ENCODE measurements around the gene KCND1. TPM values are rescaled to one million over a fixed set of nuclear protein-coding genes. Genes with fewer than 3 reads are reported as not detected.

KCND1 gene
- 1.4 TPM for polyA plus RNA-seq (2013, experiment 1 of 2)
- polyA plus RNA-seq (2013, experiment 2 of 2), result 1.6 TPM

DNA sequence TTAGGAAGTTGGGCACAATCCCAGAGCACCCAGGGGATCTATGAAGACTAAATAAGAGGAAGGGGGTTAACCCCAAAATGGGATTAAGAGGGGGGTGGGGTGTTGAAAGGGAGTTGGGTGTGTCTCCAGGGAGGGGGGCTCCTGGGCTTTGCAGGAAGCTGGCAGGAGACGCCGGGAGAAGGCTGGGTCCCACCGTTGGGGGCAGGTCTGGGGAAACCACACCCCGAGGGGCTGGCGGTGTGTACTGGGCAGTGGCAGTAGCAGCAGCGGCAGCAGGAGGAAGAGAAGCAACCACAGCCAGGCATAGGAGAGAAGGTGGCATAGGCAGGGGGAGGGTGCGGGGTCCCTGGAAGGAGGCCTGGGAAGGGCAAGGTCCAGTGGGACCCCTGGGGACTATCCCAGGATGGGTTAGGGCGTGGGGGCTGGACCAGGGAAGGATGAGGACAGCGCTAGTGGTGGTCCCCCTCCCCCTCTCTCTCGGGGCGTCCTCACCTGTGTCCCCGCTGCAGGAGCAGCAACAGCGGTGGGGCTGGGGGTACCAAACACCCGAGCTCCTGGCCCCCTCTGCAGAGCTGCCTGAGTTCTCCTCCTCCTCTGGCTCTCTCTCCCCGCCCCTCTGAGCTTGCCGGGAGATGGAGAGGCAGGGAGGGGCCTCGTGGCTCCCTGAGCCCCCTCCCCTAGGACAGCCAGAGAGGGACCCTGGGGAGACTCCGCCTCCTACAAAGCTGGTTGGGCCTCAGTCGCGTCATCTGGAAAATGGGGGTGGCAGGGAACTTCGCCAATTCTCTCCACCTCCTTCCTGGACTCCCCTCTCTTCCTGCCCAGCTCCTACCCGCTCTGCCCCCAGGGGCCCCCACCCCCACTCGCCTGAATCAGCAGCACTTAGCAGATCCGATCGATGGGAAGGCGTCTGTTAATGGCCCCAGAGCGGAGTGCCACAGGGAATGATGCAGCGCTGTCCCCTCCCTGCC, at the start of gene KCND1:
Gene KCND1 (minus strand): TSS at position 596 of the 971 bp plus-strand sequence. CDS start 1,573 bp downstream, outside the sequence.
- WGBS (ENCODE audit: extremely low coverage, insufficient coverage, low lambda C conversion rate), result no CpG with 5 or more reads among the region's 28 CpGs
- peak within 1 kb of the TSS; percentile 25 for H3K4me3 ChIP-seq (ENCODE audit: low read length)
- H3K4me2 ChIP-seq (ENCODE audit: low read length), result peak within 1 kb of the TSS; percentile 62
- H4K8ac ChIP-seq (ENCODE audit: low read depth, low read length), result no peak within 1 kb of the TSS
- H3K23ac ChIP-seq (ENCODE audit: low read length), result no peak within 1 kb of the TSS
- no peak within 1 kb of the TSS for H2AK5ac ChIP-seq (ENCODE audit: low read length)
- H3K56ac ChIP-seq (ENCODE audit: low read length), result peak within 1 kb of the TSS; percentile 70
- no peak within 1 kb of the TSS for H3K27ac ChIP-seq (ENCODE audit: low read depth, low read length)
- no peaks in the 10 kb centered on the region for H3K79me1 ChIP-seq (ENCODE audit: low read length)
- no peak within 1 kb of the TSS for H4K5ac ChIP-seq (ENCODE audit: low read length)
- no peak within 1 kb of the TSS for H2BK15ac ChIP-seq (replicated peaks; ENCODE audit: low read depth)
- DNase-seq, result peak; percentile 71
- H2BK5ac ChIP-seq (ENCODE audit: low read length), result no peak within 1 kb of the TSS
- peak within 1 kb of the TSS; percentile 64 for H3K9ac ChIP-seq (ENCODE audit: low read length)
- H3K36me3 ChIP-seq (ENCODE audit: control insufficient read depth, insufficient read depth, low read length), result no peaks in the 10 kb centered on the region
- H3K4me1 ChIP-seq (ENCODE audit: control insufficient read depth, low read depth, low read length), result no peaks in the 10 kb centered on the region
- H3K18ac ChIP-seq (ENCODE audit: low read length), result peak within 1 kb of the TSS; percentile 34
- no peaks in the 10 kb centered on the region for H3K27me3 ChIP-seq (ENCODE audit: insufficient read depth, low read length, poor library complexity)
- no peaks in the 10 kb centered on the region for H3K79me2 ChIP-seq (ENCODE audit: control insufficient read depth, insufficient read depth, low read length)
- H3K4ac ChIP-seq (ENCODE audit: low read depth, low read length), result peak within 1 kb of the TSS; percentile 48
- H2BK120ac ChIP-seq (ENCODE audit: low read depth, low read length), result no peak within 1 kb of the TSS

DNA sequence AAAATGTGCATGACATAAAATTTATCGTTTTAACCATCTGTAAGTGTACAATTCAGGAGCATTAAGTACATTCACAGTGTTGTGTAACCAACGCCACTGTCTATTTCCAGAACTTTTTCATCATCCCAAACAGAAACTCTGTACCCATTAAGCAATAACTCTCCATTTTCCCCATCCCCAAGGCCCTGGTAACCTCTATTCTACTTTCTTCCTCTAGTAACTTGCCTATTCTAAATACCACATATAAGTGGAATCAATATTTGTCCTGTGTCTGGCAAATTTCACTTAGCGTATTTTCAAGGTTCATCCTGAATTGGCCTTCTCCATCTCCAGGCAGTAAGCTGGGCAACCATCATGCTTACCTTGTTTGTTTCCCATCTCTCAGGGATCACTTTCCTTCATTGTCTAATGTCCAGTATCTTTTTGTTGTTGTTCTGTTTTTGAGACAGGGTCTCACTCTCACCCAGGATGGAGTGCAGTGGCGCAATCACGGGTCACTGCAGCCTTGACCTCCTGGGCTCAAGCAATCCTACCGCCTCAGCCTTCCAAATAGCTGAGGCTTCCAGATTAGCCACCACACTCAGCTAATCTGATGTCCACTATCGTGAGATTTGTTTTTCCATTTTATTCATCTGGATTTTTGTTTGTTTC, 48.1 kb upstream of the KCND1 start:
- Histone ChIP-seq H3K9ac (ENCODE audit: low read length) (no peak overlapping the region), H3K23ac (ENCODE audit: low read length) (no peak overlapping the region), H3K79me1 (ENCODE audit: low read length) (no peaks in the 10 kb centered on the region), H2BK15ac (replicated peaks; ENCODE audit: low read depth) (no peak overlapping the region), H3K4ac (ENCODE audit: low read depth, low read length) (no peak overlapping the region), H3K56ac (ENCODE audit: low read length) (no peak overlapping the region), H2BK5ac (ENCODE audit: low read length) (no peak overlapping the region), H3K27ac (ENCODE audit: low read depth, low read length) (no peak overlapping the region), H2BK120ac (ENCODE audit: low read depth, low read length) (no peak overlapping the region), H3K4me3 (ENCODE audit: low read length) (no peak overlapping the region), H3K36me3 (ENCODE audit: control insufficient read depth, insufficient read depth, low read length) (no peaks in the 10 kb centered on the region), H4K5ac (ENCODE audit: low read length) (no peak overlapping the region), H3K18ac (ENCODE audit: low read length) (no peak overlapping the region), H3K79me2 (ENCODE audit: control insufficient read depth, insufficient read depth, low read length) (no peaks in the 10 kb centered on the region), H3K4me2 (ENCODE audit: low read length) (no peak overlapping the region), H4K8ac (ENCODE audit: low read depth, low read length) (no peak overlapping the region), H2AK5ac (ENCODE audit: low read length) (no peak overlapping the region), H3K4me1 (ENCODE audit: control insufficient read depth, low read depth, low read length) (no peaks in the 10 kb centered on the region), H3K27me3 (ENCODE audit: insufficient read depth, low read length, poor library complexity) (no peaks in the 10 kb centered on the region)
- no peak for DNase-seq
- WGBS (ENCODE audit: extremely low coverage, insufficient coverage, low lambda C conversion rate), result no CpG with 5 or more reads among the region's 7 CpGs

DNA sequence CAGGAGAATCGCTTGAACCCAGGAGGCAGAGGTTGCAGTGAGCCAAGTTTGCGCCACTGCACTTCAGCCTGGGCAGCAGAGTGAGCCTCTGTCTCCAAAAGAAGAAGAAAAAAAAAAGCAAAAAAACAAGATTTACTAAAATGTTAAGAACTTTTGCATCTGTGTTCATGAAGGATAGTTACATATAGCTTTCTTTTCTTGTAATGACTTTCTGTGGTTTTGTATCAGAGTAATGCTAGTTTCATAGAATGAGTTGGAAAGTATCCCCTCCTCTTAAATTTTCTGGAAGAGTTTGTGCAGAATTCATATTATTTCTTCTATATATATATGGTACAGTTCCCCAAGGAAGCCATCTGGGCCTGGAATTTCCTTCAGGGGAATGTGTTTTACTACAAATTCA, 47.4 kb upstream of the KCND1 start:
- Histone ChIP-seq H3K23ac (ENCODE audit: low read length) (no peak overlapping the region), H2BK5ac (ENCODE audit: low read length) (no peak overlapping the region), H3K9ac (ENCODE audit: low read length) (no peak overlapping the region), H3K4me1 (ENCODE audit: control insufficient read depth, low read depth, low read length) (no peaks in the 10 kb centered on the region), H2BK120ac (ENCODE audit: low read depth, low read length) (no peak overlapping the region), H2BK15ac (replicated peaks; ENCODE audit: low read depth) (no peak overlapping the region), H3K56ac (ENCODE audit: low read length) (no peak overlapping the region), H3K36me3 (ENCODE audit: control insufficient read depth, insufficient read depth, low read length) (no peaks in the 10 kb centered on the region), H2AK5ac (ENCODE audit: low read length) (no peak overlapping the region), H3K79me1 (ENCODE audit: low read length) (no peaks in the 10 kb centered on the region), H3K79me2 (ENCODE audit: control insufficient read depth, insufficient read depth, low read length) (no peaks in the 10 kb centered on the region), H3K4ac (ENCODE audit: low read depth, low read length) (no peak overlapping the region), H4K5ac (ENCODE audit: low read length) (no peak overlapping the region), H3K4me2 (ENCODE audit: low read length) (no peak overlapping the region), H4K8ac (ENCODE audit: low read depth, low read length) (no peak overlapping the region), H3K4me3 (ENCODE audit: low read length) (no peak overlapping the region), H3K27me3 (ENCODE audit: insufficient read depth, low read length, poor library complexity) (no peaks in the 10 kb centered on the region), H3K27ac (ENCODE audit: low read depth, low read length) (no peak overlapping the region), H3K18ac (ENCODE audit: low read length) (no peak overlapping the region)
- no peak for DNase-seq
- no CpG with 5 or more reads among the region's 2 CpGs for WGBS (ENCODE audit: extremely low coverage, insufficient coverage, low lambda C conversion rate)

DNA sequence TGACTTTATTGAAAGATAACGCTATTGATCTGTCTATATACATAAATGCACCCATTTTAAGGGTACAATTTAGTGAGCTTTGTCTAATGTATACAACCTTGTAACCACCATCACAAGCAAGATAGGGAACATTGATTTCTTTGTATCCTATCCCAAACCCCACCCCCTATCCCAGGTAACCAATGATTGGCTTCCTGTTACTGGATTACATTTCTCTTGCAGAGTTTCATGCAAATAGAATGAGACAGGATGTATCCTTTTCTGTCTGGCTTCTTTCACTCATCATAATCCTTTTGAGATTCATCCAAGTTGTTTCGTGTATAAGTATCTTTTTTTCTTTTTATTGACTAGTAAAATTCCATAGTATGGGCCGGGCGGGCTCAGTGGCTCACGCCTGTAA, 32.1 kb upstream of the KCND1 start:
- no peak overlapping the region for H2BK5ac ChIP-seq (ENCODE audit: low read length)
- H3K79me1 ChIP-seq (ENCODE audit: low read length), result no peaks in the 10 kb centered on the region
- no CpG with 5 or more reads among the region's 5 CpGs for WGBS (ENCODE audit: extremely low coverage, insufficient coverage, low lambda C conversion rate)
- H3K36me3 ChIP-seq (ENCODE audit: control insufficient read depth, insufficient read depth, low read length), result no peaks in the 10 kb centered on the region
- H4K8ac ChIP-seq (ENCODE audit: low read depth, low read length), result no peak overlapping the region
- H3K27me3 ChIP-seq (ENCODE audit: insufficient read depth, low read length, poor library complexity), result no peaks in the 10 kb centered on the region
- no peak overlapping the region for H3K23ac ChIP-seq (ENCODE audit: low read length)
- no peak overlapping the region for H3K18ac ChIP-seq (ENCODE audit: low read length)
- no peak overlapping the region for H2AK5ac ChIP-seq (ENCODE audit: low read length)
- DNase-seq, result no peak
- H3K9ac ChIP-seq (ENCODE audit: low read length), result no peak overlapping the region
- H3K4me1 ChIP-seq (ENCODE audit: control insufficient read depth, low read depth, low read length), result no peaks in the 10 kb centered on the region
- no peak overlapping the region for H3K4me3 ChIP-seq (ENCODE audit: low read length)
- H3K4me2 ChIP-seq (ENCODE audit: low read length), result no peak overlapping the region
- H4K5ac ChIP-seq (ENCODE audit: low read length), result no peak overlapping the region
- no peak overlapping the region for H3K4ac ChIP-seq (ENCODE audit: low read depth, low read length)
- no peak overlapping the region for H2BK15ac ChIP-seq (replicated peaks; ENCODE audit: low read depth)
- peaks cover 2% of the 10 kb centered on the region for H3K79me2 ChIP-seq (ENCODE audit: control insufficient read depth, insufficient read depth, low read length)
- H3K27ac ChIP-seq (ENCODE audit: low read depth, low read length), result no peak overlapping the region
- H2BK120ac ChIP-seq (ENCODE audit: low read depth, low read length), result no peak overlapping the region
- H3K56ac ChIP-seq (ENCODE audit: low read length), result no peak overlapping the region

DNA sequence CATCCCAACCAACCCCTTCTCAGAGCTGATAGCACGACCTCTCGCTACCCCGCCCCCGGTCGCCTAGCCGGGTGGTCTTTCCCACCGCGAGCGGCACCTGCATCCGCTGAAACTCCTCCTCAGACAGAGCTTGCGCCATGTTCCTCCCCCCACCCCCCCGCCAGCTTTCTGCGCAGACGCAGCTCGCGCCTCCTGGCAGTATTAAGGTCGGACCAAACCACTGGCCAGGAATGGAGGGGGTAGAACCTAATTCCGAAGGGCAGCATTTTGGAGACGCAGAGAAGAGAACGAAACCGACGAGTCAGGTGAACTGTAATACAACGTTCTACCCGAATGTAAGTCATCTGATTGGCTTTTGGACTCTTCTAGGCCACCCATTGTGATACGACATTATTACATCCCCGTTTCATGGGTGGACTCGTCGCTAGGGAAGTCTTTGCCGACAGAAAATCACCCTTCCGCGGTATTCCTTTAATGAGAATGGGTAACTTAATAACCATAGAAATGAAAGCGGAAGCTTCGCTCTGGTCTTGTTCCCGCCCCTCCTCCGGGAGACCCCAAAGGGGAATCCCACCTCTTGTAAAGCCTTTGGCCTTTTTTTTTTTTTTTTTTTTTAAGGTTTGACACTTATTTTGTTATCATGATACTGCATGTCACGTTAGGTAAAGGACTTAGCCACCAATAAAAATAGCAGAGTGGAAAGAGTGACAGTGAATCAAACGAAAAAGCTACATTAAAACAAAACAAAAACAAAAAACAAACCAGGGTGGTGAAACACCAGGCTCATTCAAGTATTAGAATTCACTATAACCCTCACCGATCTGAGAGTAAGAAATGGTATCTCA, 30.7 kb upstream of the KCND1 start, which contains the start of gene GRIPAP1:
Gene GRIPAP1 (minus strand): TSS at position 174 of the 845 bp plus-strand sequence. CDS start 35 bp downstream, at position 139.
- DNase-seq, result peak; percentile 95
- Histone ChIP-seq H3K9ac (ENCODE audit: low read length) (peak within 1 kb of the TSS; percentile 82), H3K79me2 (ENCODE audit: control insufficient read depth, insufficient read depth, low read length) (peaks cover 2% of the 10 kb centered on the region), H3K79me1 (ENCODE audit: low read length) (no peaks in the 10 kb centered on the region), H2BK15ac (replicated peaks; ENCODE audit: low read depth) (no peak within 1 kb of the TSS), H2BK120ac (ENCODE audit: low read depth, low read length) (no peak within 1 kb of the TSS), H3K4me3 (ENCODE audit: low read length) (peak within 1 kb of the TSS; percentile 73), H3K23ac (ENCODE audit: low read length) (no peak within 1 kb of the TSS), H3K4ac (ENCODE audit: low read depth, low read length) (no peak within 1 kb of the TSS), H3K27me3 (ENCODE audit: insufficient read depth, low read length, poor library complexity) (no peaks in the 10 kb centered on the region), H2BK5ac (ENCODE audit: low read length) (no peak within 1 kb of the TSS), H3K56ac (ENCODE audit: low read length) (peak within 1 kb of the TSS; percentile 90), H4K5ac (ENCODE audit: low read length) (no peak within 1 kb of the TSS), H2AK5ac (ENCODE audit: low read length) (no peak within 1 kb of the TSS), H3K27ac (ENCODE audit: low read depth, low read length) (no peak within 1 kb of the TSS), H3K18ac (ENCODE audit: low read length) (no peak within 1 kb of the TSS), H4K8ac (ENCODE audit: low read depth, low read length) (no peak within 1 kb of the TSS), H3K4me2 (ENCODE audit: low read length) (peak within 1 kb of the TSS; percentile 52), H3K36me3 (ENCODE audit: control insufficient read depth, insufficient read depth, low read length) (no peaks in the 10 kb centered on the region), H3K4me1 (ENCODE audit: control insufficient read depth, low read depth, low read length) (no peaks in the 10 kb centered on the region)
- no CpG with 5 or more reads among the region's 38 CpGs for WGBS (ENCODE audit: extremely low coverage, insufficient coverage, low lambda C conversion rate)
